Astrocyte (in vitro differentiated cells and primary cell): ENCODE measurements around the gene CARD10. TPM values are rescaled to one million over a fixed set of nuclear protein-coding genes. Genes with fewer than 3 reads are reported as not detected.

ENCODE experiments used
- DNase-seq: peaks from one replicate; pipeline ENCODE4 v3.0.0-alpha.2; 2010; ENCODE audit warnings: low read depth
- FAIRE-seq: peaks from 2 replicates; lab custom pipeline; 2011; peaks lifted over from hg19 to GRCh38; lab: Jason Lieb, UNC
- H2AFZ ChIP-seq: 2 replicates; pipeline ENCODE4 v1.6.0; 2012; ENCODE audit warnings: low read depth, low read length, inconsistent platforms
- H3K27ac ChIP-seq: 2 replicates; pipeline ENCODE4 v1.5.1; 2011; ENCODE audit warnings: low read depth, low read length, inconsistent platforms
- H3K27me3 ChIP-seq: 2 replicates; pipeline ENCODE4 v1.6.0; 2011; ENCODE audit warnings: low read length, inconsistent platforms; ENCODE audit not compliant: insufficient read depth
- H3K36me3 ChIP-seq: 2 replicates; pipeline ENCODE4 v1.5.1; 2011; ENCODE audit warnings: low read length, inconsistent platforms; ENCODE audit not compliant: insufficient read depth
- H3K4me1 ChIP-seq: 2 replicates; pipeline ENCODE4 v1.5.1; 2011; ENCODE audit warnings: low read length, inconsistent platforms; ENCODE audit not compliant: insufficient read depth
- H3K4me2 ChIP-seq: 2 replicates; pipeline ENCODE4 v1.6.0; 2012; ENCODE audit warnings: low read length, inconsistent platforms
- H3K4me3 ChIP-seq: 2 replicates; pipeline ENCODE4 v1.5.1; 2011; ENCODE audit warnings: low read depth, mild to moderate bottlenecking, low read length, inconsistent platforms; ENCODE audit not compliant: insufficient read depth
- H3K79me2 ChIP-seq: 2 replicates; pipeline ENCODE4 v1.6.0; 2012; ENCODE audit warnings: mild to moderate bottlenecking, low read length, inconsistent platforms; ENCODE audit not compliant: insufficient read depth
- H3K9ac ChIP-seq: 2 replicates; pipeline ENCODE4 v1.6.0; 2012; ENCODE audit warnings: mild to moderate bottlenecking, low read length, inconsistent platforms
- H3K9me3 ChIP-seq: 2 replicates; pipeline ENCODE4 v1.5.1; 2012; ENCODE audit warnings: low read depth, mild to moderate bottlenecking, low read length, inconsistent platforms; ENCODE audit not compliant: insufficient read depth
- H4K20me1 ChIP-seq: 2 replicates; pipeline ENCODE4 v1.6.0; 2012; ENCODE audit warnings: low read length, inconsistent platforms; ENCODE audit not compliant: insufficient read depth
- H3K27ac Mint-ChIP-seq: one replicate; pipeline ENCODE4 v1.8.0; 2021; ENCODE audit warnings: mild to moderate bottlenecking, mixed read lengths; ENCODE audit not compliant: unreplicated experiment
- H3K27me3 Mint-ChIP-seq: one replicate; pipeline ENCODE4 v1.8.0; 2021; ENCODE audit warnings: low read depth, mixed read lengths; ENCODE audit not compliant: unreplicated experiment
- H3K36me3 Mint-ChIP-seq: one replicate; pipeline ENCODE4 v1.8.0; 2021; ENCODE audit warnings: low read depth, mixed read lengths; ENCODE audit not compliant: unreplicated experiment
- H3K4me1 Mint-ChIP-seq: one replicate; pipeline ENCODE4 v1.8.0; 2021; ENCODE audit warnings: low read depth, mixed read lengths; ENCODE audit not compliant: unreplicated experiment
- H3K4me3 Mint-ChIP-seq: one replicate; pipeline ENCODE4 v1.8.0; 2021; ENCODE audit warnings: mild to moderate bottlenecking, moderate library complexity, mixed read lengths; ENCODE audit not compliant: unreplicated experiment
- H3K9me3 Mint-ChIP-seq: one replicate; pipeline ENCODE4 v1.8.0; 2021; ENCODE audit warnings: mild to moderate bottlenecking, mixed read lengths; ENCODE audit not compliant: unreplicated experiment
- EZH2 ChIP-seq: IDR thresholded peaks from 2 replicates; pipeline ENCODE4 v1.6.1; 2012; ENCODE audit warnings: mild to moderate bottlenecking, low read length, inconsistent platforms; ENCODE audit not compliant: insufficient read depth
- total RNA-seq: library from RNA; stranded (reverse); gene quantifications from 2 replicates; pipeline ENCODE4 v1.2.1, GENCODE V29; 2021
- TF ChIP-seq, protein P1 (sequence below): IDR thresholded peaks from 2 replicates; pipeline ENCODE4 v1.5.1; 2011; ENCODE audit warnings: low read depth, mild to moderate bottlenecking, inconsistent platforms, low read length, moderate library complexity; ENCODE audit not compliant: insufficient read depth

Gene CARD10
- total RNA-seq, 1 donor from 2014 or later = 22.6 TPM

- Histone ChIP-seq H3K9me3 (no peaks in the 10 kb centered on the region), H2AFZ (no peak overlapping the region), H3K27ac (no peak overlapping the region), H3K4me2 (no peak overlapping the region), H3K4me1 (peaks cover 67% of the 10 kb centered on the region), H3K9ac (no peak overlapping the region), H3K36me3 (peaks cover 15% of the 10 kb centered on the region), H3K4me3 (no peak overlapping the region), H3K79me2 (peaks cover 55% of the 10 kb centered on the region), H3K27me3 (no peaks in the 10 kb centered on the region), H4K20me1 (peaks cover 89% of the 10 kb centered on the region)
- Mint-ChIP-seq H3K4me3 (no peak overlapping the region), H3K36me3 (peaks cover 10% of the 10 kb centered on the region), H3K27me3 (no peaks in the 10 kb centered on the region), H3K27ac (no peak overlapping the region), H3K9me3 (no peaks in the 10 kb centered on the region), H3K4me1 (peaks cover 50% of the 10 kb centered on the region)
- no peak for TF ChIP-seq EZH2
- TF ChIP-seq, protein P1, sequence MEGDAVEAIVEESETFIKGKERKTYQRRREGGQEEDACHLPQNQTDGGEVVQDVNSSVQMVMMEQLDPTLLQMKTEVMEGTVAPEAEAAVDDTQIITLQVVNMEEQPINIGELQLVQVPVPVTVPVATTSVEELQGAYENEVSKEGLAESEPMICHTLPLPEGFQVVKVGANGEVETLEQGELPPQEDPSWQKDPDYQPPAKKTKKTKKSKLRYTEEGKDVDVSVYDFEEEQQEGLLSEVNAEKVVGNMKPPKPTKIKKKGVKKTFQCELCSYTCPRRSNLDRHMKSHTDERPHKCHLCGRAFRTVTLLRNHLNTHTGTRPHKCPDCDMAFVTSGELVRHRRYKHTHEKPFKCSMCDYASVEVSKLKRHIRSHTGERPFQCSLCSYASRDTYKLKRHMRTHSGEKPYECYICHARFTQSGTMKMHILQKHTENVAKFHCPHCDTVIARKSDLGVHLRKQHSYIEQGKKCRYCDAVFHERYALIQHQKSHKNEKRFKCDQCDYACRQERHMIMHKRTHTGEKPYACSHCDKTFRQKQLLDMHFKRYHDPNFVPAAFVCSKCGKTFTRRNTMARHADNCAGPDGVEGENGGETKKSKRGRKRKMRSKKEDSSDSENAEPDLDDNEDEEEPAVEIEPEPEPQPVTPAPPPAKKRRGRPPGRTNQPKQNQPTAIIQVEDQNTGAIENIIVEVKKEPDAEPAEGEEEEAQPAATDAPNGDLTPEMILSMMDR = no peak
- no peak for FAIRE-seq
- no peak for DNase-seq
Observed at GRCh38 chr22:37568012-37568411, 48.8 kb upstream of the CARD10 start.

DNA sequence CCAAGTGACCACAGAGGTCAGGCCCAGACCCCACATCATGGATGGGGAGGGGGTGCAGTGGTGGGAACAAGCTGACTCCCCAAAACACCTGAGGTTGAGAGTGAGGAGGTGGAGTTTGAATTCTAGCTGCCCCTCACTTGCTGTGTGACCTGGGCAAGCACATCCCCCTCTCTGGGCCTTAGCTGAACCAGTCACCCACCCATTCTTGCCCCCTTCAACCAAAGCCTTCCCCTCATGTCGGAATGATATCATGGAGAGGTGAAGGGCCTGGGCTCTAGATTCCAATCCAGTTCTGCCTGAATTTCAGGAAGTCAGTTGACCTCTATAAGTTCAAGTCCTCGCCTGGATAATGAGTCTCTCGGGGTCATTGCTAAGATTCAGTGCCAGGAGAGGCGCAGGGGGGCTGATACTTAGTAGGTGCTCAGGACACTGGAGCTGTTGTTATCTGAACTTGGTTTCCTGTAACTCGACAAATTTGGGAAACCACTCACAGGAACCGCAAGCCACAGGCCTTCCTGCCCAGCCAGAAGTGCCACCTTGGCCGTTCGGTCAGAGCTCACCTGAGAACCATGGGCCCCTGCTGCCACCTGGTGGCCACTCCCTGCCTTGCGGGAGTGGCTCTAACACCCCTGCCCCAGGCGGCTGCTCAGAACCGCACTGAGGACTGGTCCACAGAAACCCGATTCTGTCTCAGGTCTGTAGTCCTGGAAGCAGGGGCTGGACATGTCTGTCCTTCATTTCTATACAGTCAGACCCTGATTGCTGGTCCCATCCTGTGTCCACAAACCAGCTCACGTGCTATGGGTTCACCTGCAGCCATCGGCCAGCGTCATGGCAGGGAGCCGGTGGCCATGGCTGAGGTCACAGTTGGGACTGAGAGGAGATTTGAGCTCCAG lies 47.9 kb upstream of the CARD10 start:
- H2AFZ ChIP-seq = no peak overlapping the region
- peak overlapping the region; percentile 22 for H3K4me2 ChIP-seq
- peak overlapping the region; percentile 14 for H3K4me3 Mint-ChIP-seq
- peaks cover 75% of the 10 kb centered on the region for H3K4me1 ChIP-seq
- peaks cover 10% of the 10 kb centered on the region for H3K36me3 Mint-ChIP-seq
- no peaks in the 10 kb centered on the region for H3K27me3 Mint-ChIP-seq
- no peaks in the 10 kb centered on the region for H3K27me3 ChIP-seq
- FAIRE-seq (no peak), DNase-seq (peak; percentile 48)
- H3K9me3 ChIP-seq = no peaks in the 10 kb centered on the region
- peak overlapping the region; percentile 30 for H3K9ac ChIP-seq
- TF ChIP-seq EZH2 = no peak
- TF ChIP-seq, protein P1 = peak; percentile 80
- no peaks in the 10 kb centered on the region for H3K9me3 Mint-ChIP-seq
- H3K36me3 ChIP-seq = peaks cover 15% of the 10 kb centered on the region
- H3K27ac ChIP-seq = peak overlapping the region; percentile 17
- no peak overlapping the region for H3K4me3 ChIP-seq
- peaks cover 64% of the 10 kb centered on the region for H3K79me2 ChIP-seq
- H4K20me1 ChIP-seq = peaks cover 97% of the 10 kb centered on the region
- peaks cover 55% of the 10 kb centered on the region for H3K4me1 Mint-ChIP-seq
- peak overlapping the region; percentile 34 for H3K27ac Mint-ChIP-seq
